Caco-2 (cell line): ENCODE results near the gene ORAI3. TPM values are rescaled to one million over a fixed set of nuclear protein-coding genes. Genes with fewer than 3 reads are reported as not detected.

Source experiments
- Bru-seq: library from RNA; stranded (reverse); fragments of 400-500 nt; gene quantifications from one replicate; lab custom pipeline; 2021; lab: Mats Ljungman, UMichigan
- BruChase-seq, 2 experiments: library from RNA; stranded (reverse); fragments of 400-500 nt; gene quantifications; one replicate each; lab custom pipeline; 2021; lab: Mats Ljungman, UMichigan
- BruUV-seq: library from RNA; stranded (reverse); fragments of 400-500 nt; replicated peaks from 2 replicates; lab custom pipeline; 2021; lab: Mats Ljungman, UMichigan
- CTCF ChIA-PET: fragments of 300-600 bp; sonication (Branson Sonifier 250); formaldehyde crosslinking; loops from one replicate; lab custom pipeline; 2022; ENCODE audit warnings: antibody characterized with exemption; lab: Charles Lee
- POLR2A ChIA-PET: fragments of 300-600 bp; sonication (Branson Sonifier 250); formaldehyde crosslinking; loops from one replicate; lab custom pipeline; 2022; ENCODE audit warnings: antibody characterized with exemption; lab: Charles Lee
- DNase-seq, 2 experiments: peaks; one replicate each; pipeline versions ENCODE4 v3.0.0 to v3.0.0-alpha.2; 2020 to 2022
- H3K27me3 ChIP-seq: replicated peaks from 2 replicates; pipeline ENCODE4 v1.6.0; 2011; ENCODE audit warnings: low read length; ENCODE audit not compliant: control insufficient read depth, insufficient read depth
- H3K36me3 ChIP-seq: 2 replicates; pipeline ENCODE4 v1.5.1; 2011; ENCODE audit warnings: low read length; ENCODE audit not compliant: control insufficient read depth, insufficient read depth
- H3K4me1 ChIP-seq: fragments of 250-450 bp; sonication (Bioruptor Pico); 2 replicates; pipeline ENCODE4 v1.5.1; 2020; ENCODE audit warnings: mild to moderate bottlenecking
- H3K4me3 ChIP-seq: 2 replicates; pipeline ENCODE4 v1.5.1; 2011; ENCODE audit warnings: low read depth, mild to moderate bottlenecking, control low read depth, low read length
- H3K9me3 ChIP-seq: fragments of 250-450 bp; sonication (Bioruptor Pico); 2 replicates; pipeline ENCODE4 v1.5.1; 2020; ENCODE audit warnings: mild to moderate bottlenecking, moderate library complexity
- H3K27ac Mint-ChIP-seq: one replicate; pipeline ENCODE4 v1.8.0; 2022; ENCODE audit warnings: mixed read lengths; ENCODE audit not compliant: unreplicated experiment
- H3K27me3 Mint-ChIP-seq: one replicate; pipeline ENCODE4 v1.8.0; 2022; ENCODE audit warnings: mixed read lengths; ENCODE audit not compliant: insufficient read depth, unreplicated experiment
- H3K36me3 Mint-ChIP-seq: one replicate; pipeline ENCODE4 v1.8.0; 2022; ENCODE audit warnings: mild to moderate bottlenecking, mixed read lengths; ENCODE audit not compliant: insufficient read depth, unreplicated experiment
- H3K4me1 Mint-ChIP-seq: one replicate; pipeline ENCODE4 v1.8.0; 2022; ENCODE audit warnings: low read depth, mixed read lengths; ENCODE audit not compliant: unreplicated experiment
- H3K4me3 Mint-ChIP-seq: one replicate; pipeline ENCODE4 v1.8.0; 2022; ENCODE audit warnings: mild to moderate bottlenecking, moderate library complexity, mixed read lengths; ENCODE audit not compliant: unreplicated experiment
- H3K9me3 Mint-ChIP-seq: one replicate; pipeline ENCODE4 v1.8.0; 2022; ENCODE audit warnings: mixed read lengths; ENCODE audit not compliant: unreplicated experiment
- intact Hi-C: fragments of 100-400 bp; cut with micrococcal nuclease; formaldehyde crosslinking; loops from one replicate; pipeline ENCODE4 v1.10.0; 2022; ENCODE audit not compliant: unreplicated experiment
- long read RNA-seq: library from polyadenylated mRNA; stranded (forward); transcript quantifications from one replicate; pipeline ENCODE4 v2.0.0, GENCODE V29; 2022
- total RNA-seq: library from RNA; stranded (reverse); gene quantifications from 2 replicates; pipeline ENCODE4 v1.2.3, GENCODE V29; 2022
- TF ChIP-seq, protein P1 (sequence below), 2 experiments: fragments of 200-600 bp in 1 of 2; IDR thresholded peaks; 1 replicate in 1 of 2; 2 replicates in 1 of 2; pipeline versions ENCODE4 v1.5.1 to v1.8.0; 2011 to 2022; ENCODE audit warnings: antibody characterized with exemption in 1 of 2, control low read depth in 1 of 2, inconsistent platforms in 1 of 2, low read depth in 1 of 2, low read length in 1 of 2, mild to moderate bottlenecking in 1 of 2, moderate library complexity in 1 of 2; ENCODE audit not compliant: insufficient read depth in 1 of 2, severe bottlenecking in 1 of 2, unreplicated experiment in 1 of 2

The ORAI3 gene
- total RNA-seq (4.7 TPM in 2 replicates), Bru-seq, nascent RNA (percentile 42 among the genes with signal in this experiment), BruChase-seq, experiment 1, labeled RNA remaining after a 2-hour chase (percentile 52 among the genes with signal in this experiment), BruChase-seq, experiment 2, labeled RNA remaining after a 6-hour chase (percentile 57 among the genes with signal in this experiment)
- long read RNA-seq, transcript ORAI3-201 (2 exons, 2,206 nt) = major isoform, 10 of 13 reads
- long read RNA-seq, partial matches to known transcripts = 0 of 13 reads
- long read RNA-seq, other reads (novel, unspliced or antisense) = 2 of 13 reads

DNA sequence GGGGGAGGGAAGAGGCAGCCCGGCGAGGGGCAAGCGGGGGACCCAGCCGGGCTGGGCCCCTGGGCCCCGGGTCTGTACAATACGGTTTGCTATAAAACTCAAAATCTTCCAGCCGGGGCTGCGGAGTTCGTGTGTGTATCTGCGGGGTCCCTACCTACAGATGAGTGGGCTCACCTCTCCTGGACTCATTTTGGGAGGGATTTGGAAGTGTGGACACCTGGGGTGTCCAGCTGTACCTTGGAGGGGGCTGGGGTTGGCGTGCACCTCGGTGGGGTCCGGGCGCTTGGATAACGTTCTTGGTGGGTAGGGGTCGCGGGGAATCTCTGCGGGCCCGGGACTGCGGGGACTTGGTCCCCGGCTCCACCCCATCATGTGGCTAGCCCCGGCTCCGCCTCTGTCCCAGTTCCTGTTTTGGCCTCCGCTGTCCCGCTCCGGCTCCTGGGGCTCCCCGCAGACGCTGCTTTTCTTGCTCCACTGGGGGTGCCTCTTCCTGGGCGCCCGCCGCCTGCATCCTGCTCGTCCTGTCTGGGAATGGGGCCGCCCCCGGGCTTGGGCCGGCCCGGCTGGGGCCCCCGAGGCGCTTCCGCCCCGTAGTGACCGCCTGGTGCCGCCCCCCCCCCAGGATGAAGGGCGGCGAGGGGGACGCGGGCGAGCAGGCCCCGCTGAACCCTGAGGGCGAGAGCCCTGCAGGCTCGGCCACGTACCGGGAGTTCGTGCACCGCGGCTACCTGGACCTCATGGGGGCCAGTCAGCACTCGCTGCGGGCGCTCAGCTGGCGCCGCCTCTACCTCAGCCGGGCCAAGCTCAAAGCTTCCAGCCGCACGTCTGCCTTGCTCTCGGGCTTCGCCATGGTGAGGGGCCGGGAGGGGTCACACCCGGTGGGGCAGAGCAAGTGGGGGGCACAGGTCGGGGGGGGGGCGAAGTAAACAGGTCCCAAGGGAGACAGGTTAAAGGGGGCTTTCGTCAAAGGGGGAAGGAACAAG, at the start of gene ORAI3:
Gene ORAI3, plus strand, starts transcription at position 402 of the 983 bp plus-strand sequence. Its CDS starts 222 bp downstream, at position 624.
- DNase-seq = peak; percentile 60 to 67
- H3K9me3 Mint-ChIP-seq = no peaks in the 10 kb centered on the region
- Histone ChIP-seq H3K36me3 (no peaks in the 10 kb centered on the region), H3K9me3 (no peaks in the 10 kb centered on the region), H3K4me3 (peak within 1 kb of the TSS; percentile 73), H3K27me3 (no peaks in the 10 kb centered on the region), H3K4me1 (peaks cover 12% of the 10 kb centered on the region)
- H3K4me1 Mint-ChIP-seq = peaks cover 8% of the 10 kb centered on the region
- peak within 1 kb of the TSS; percentile 74 for H3K4me3 Mint-ChIP-seq
- peak within 1 kb of the TSS; percentile 45 for H3K27ac Mint-ChIP-seq
- no TSS peak for BruUV-seq
- peaks cover 54% of the 10 kb centered on the region for H3K36me3 Mint-ChIP-seq
- intact Hi-C loops = no loop called here
- TF ChIP-seq, protein P1, sequence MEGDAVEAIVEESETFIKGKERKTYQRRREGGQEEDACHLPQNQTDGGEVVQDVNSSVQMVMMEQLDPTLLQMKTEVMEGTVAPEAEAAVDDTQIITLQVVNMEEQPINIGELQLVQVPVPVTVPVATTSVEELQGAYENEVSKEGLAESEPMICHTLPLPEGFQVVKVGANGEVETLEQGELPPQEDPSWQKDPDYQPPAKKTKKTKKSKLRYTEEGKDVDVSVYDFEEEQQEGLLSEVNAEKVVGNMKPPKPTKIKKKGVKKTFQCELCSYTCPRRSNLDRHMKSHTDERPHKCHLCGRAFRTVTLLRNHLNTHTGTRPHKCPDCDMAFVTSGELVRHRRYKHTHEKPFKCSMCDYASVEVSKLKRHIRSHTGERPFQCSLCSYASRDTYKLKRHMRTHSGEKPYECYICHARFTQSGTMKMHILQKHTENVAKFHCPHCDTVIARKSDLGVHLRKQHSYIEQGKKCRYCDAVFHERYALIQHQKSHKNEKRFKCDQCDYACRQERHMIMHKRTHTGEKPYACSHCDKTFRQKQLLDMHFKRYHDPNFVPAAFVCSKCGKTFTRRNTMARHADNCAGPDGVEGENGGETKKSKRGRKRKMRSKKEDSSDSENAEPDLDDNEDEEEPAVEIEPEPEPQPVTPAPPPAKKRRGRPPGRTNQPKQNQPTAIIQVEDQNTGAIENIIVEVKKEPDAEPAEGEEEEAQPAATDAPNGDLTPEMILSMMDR (IDR thresholded peaks at IDR 0.05; ENCODE audit: insufficient read depth in 1 of 2, low read depth in 1 of 2, low read length in 1 of 2, severe bottlenecking in 1 of 2, unreplicated experiment in 1 of 2) = no peak
- POLR2A ChIA-PET = interaction anchor here (0.6 kb wide), 3 partner anchors 11 to 494 kb away, joined by 3 to 7 read pairs (median 3); no protein-coding TSS in a partner anchor
- CTCF ChIA-PET = interaction anchor here (0.7 to 0.8 kb wide), 4 partner anchors 27 to 928 kb away, joined by 3 to 9 read pairs (median 6); no protein-coding TSS in a partner anchor
- H3K27me3 Mint-ChIP-seq = no peaks in the 10 kb centered on the region

DNA sequence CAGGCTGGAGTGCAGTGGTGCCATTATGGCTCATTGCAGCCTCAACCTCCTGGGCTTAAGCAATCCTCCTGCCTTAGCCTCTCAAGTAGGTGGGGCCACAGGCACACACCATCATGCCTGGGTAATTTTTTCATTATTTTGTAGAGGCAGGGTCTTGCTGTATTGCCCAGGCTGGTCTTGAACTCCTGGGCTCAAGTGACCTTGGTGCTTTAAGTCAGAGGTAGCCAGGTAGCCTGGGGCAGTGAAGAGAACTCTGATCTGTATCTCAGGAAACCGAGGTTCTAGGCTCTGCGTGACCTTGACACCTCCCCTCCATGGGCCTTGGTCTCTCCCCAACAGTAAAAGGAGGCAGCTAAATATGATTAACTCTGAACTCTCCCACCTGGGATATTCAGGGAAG, 49.1 kb upstream of the ORAI3 start:
- Histone ChIP-seq H3K4me1 (peaks cover 18% of the 10 kb centered on the region), H3K9me3 (no peaks in the 10 kb centered on the region), H3K27me3 (no peaks in the 10 kb centered on the region), H3K36me3 (no peaks in the 10 kb centered on the region), H3K4me3 (no peak overlapping the region)
- Mint-ChIP-seq H3K4me3 (no peak overlapping the region), H3K36me3 (peaks cover 16% of the 10 kb centered on the region), H3K27me3 (no peaks in the 10 kb centered on the region), H3K4me1 (peaks cover 24% of the 10 kb centered on the region), H3K9me3 (no peaks in the 10 kb centered on the region), H3K27ac (no peak overlapping the region)
- no TSS peak for BruUV-seq
- intact Hi-C loops = no loop called here
- CTCF ChIA-PET = no interaction called here
- POLR2A ChIA-PET = no interaction called here
- DNase-seq = no peak
- TF ChIP-seq, protein P1 (IDR thresholded peaks at IDR 0.05; ENCODE audit: insufficient read depth in 1 of 2, low read depth in 1 of 2, low read length in 1 of 2, severe bottlenecking in 1 of 2, unreplicated experiment in 1 of 2) = no peak

DNA sequence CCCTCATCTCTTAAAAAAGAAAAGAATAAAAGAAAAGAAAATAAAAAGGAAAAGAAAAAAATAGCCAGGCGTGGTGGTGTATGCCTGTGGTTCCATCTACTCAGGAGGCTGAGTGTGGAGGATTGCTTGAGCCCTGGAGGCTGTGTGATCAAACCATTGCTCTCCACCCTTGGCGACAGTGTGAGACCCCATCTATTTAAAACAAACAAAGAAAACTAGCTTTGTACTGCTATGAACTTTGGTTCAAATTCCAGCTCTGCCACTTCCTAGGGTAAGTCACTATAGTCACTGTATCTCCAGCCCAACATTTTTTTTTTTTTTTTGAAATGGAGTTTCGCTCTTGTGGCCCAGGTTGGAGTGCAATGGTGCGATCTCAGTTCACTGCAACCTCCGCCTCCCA, 48.3 kb upstream of the ORAI3 start:
- no TSS peak for BruUV-seq
- no peaks in the 10 kb centered on the region for H3K9me3 Mint-ChIP-seq
- no peak overlapping the region for H3K4me3 ChIP-seq
- POLR2A ChIA-PET = no interaction called here
- intact Hi-C loops = no loop called here
- CTCF ChIA-PET = interaction anchor here (0.7 kb wide), 1 partner anchor 41 kb away, joined by 4 read pairs; no protein-coding TSS in a partner anchor
- H3K4me1 Mint-ChIP-seq = peaks cover 16% of the 10 kb centered on the region
- TF ChIP-seq, protein P1 (IDR thresholded peaks at IDR 0.05; ENCODE audit: insufficient read depth in 1 of 2, low read depth in 1 of 2, low read length in 1 of 2, severe bottlenecking in 1 of 2, unreplicated experiment in 1 of 2) = no peak
- H3K36me3 Mint-ChIP-seq = peaks cover 14% of the 10 kb centered on the region
- H3K36me3 ChIP-seq = no peaks in the 10 kb centered on the region
- no peaks in the 10 kb centered on the region for H3K27me3 ChIP-seq
- H3K27me3 Mint-ChIP-seq = no peaks in the 10 kb centered on the region
- H3K4me1 ChIP-seq = peaks cover 10% of the 10 kb centered on the region
- H3K9me3 ChIP-seq = no peaks in the 10 kb centered on the region
- H3K27ac Mint-ChIP-seq = no peak overlapping the region
- DNase-seq = no peak
- no peak overlapping the region for H3K4me3 Mint-ChIP-seq
